Activated CD4-positive, alpha-beta T cell treated with anti-CD3 and anti-CD28 coated beads, Interleukin-2, amount 10 ng/mL, durations not matched to agents 24 days and 14 days (primary cell): Measurements from ENCODE around the gene TP53TG3D. TPM values are rescaled to one million over a fixed set of nuclear protein-coding genes. Genes with fewer than 3 reads are reported as not detected.
"Not testable (repeated sequence)": the region's sequence is repeated elsewhere in the genome, so short reads cannot be mapped to it uniquely, and the experiment has no call there.

ENCODE experiments used
- DNase-seq: peaks from one replicate; pipeline ENCODE4 v3.0.0; 2022
- H3K27ac Mint-ChIP-seq: one replicate; pipeline ENCODE4 v1.8.0; 2022; ENCODE audit warnings: mild to moderate bottlenecking, mixed read lengths
- H3K27me3 Mint-ChIP-seq: one replicate; pipeline ENCODE4 v1.8.0; 2022; ENCODE audit warnings: mixed read lengths
- H3K36me3 Mint-ChIP-seq: one replicate; pipeline ENCODE4 v1.8.0; 2022; ENCODE audit warnings: low read depth, mild to moderate bottlenecking, mixed read lengths
- H3K4me1 Mint-ChIP-seq: one replicate; pipeline ENCODE4 v1.8.0; 2021; ENCODE audit warnings: mixed read lengths
- H3K4me3 Mint-ChIP-seq: one replicate; pipeline ENCODE4 v1.8.0; 2022; ENCODE audit warnings: mild to moderate bottlenecking, moderate library complexity, mixed read lengths
- H3K9me3 Mint-ChIP-seq: one replicate; pipeline ENCODE4 v1.8.0; 2021; ENCODE audit warnings: mixed read lengths
- intact Hi-C: fragments of 100-400 bp; cut with micrococcal nuclease; formaldehyde crosslinking; loops from one replicate; pipeline ENCODE4 v1.15.1; 2023
- total RNA-seq: library from RNA; stranded (reverse); gene quantifications from 2 replicates; pipeline ENCODE4 v1.2.3, GENCODE V29; 2022

The TP53TG3D gene
- 0.35 TPM in 1 of 2 replicates, not detected in the other for total RNA-seq

- H3K36me3 Mint-ChIP-seq, intact Hi-C loops, H3K4me3 Mint-ChIP-seq: not testable (repeated sequence)
These were observed at the start of gene TP53TG3D for GRCh38 chr16:32252986-32253385. TSS of gene TP53TG3D (plus strand) at chr16:32253286. CDS start at chr16:32253354, 68 bp downstream.

GRCh38 chr16:32253507-32253906, 421 bp downstream of the TP53TG3D start:
- DNase-seq = peak; percentile 55
- H3K4me1 Mint-ChIP-seq, H3K9me3 Mint-ChIP-seq, intact Hi-C loops, H3K27ac Mint-ChIP-seq, H3K36me3 Mint-ChIP-seq, H3K4me3 Mint-ChIP-seq, H3K27me3 Mint-ChIP-seq: not testable (repeated sequence)

More at GRCh38 chr16:32252986-32253385, at the start of gene TP53TG3D:
- not testable (repeated sequence) for H3K27me3 Mint-ChIP-seq, H3K4me1 Mint-ChIP-seq, H3K27ac Mint-ChIP-seq, DNase-seq, H3K9me3 Mint-ChIP-seq

- H3K27me3 Mint-ChIP-seq, H3K9me3 Mint-ChIP-seq, H3K4me1 Mint-ChIP-seq, H3K4me3 Mint-ChIP-seq, intact Hi-C loops, H3K27ac Mint-ChIP-seq, H3K36me3 Mint-ChIP-seq: not testable (repeated sequence)
- DNase-seq = peak; percentile 35
These were observed 8.4 kb downstream of the TP53TG3D start for GRCh38 chr16:32261526-32261925.

- H3K27ac Mint-ChIP-seq, H3K36me3 Mint-ChIP-seq, H3K4me1 Mint-ChIP-seq, H3K27me3 Mint-ChIP-seq, H3K4me3 Mint-ChIP-seq, intact Hi-C loops, H3K9me3 Mint-ChIP-seq: not testable (repeated sequence)
- DNase-seq = peak; percentile 39
These were observed 10.5 kb downstream of the TP53TG3D start for GRCh38 chr16:32263552-32263951.

GRCh38 chr16:32281910-32282309, 28.8 kb downstream of the TP53TG3D start:
- H3K27me3 Mint-ChIP-seq = not testable (repeated sequence)

GRCh38 chr16:32283024-32283423, 29.9 kb downstream of the TP53TG3D start:
- DNase-seq, intact Hi-C loops, H3K27ac Mint-ChIP-seq, H3K36me3 Mint-ChIP-seq, H3K4me3 Mint-ChIP-seq, H3K27me3 Mint-ChIP-seq, H3K4me1 Mint-ChIP-seq, H3K9me3 Mint-ChIP-seq: not testable (repeated sequence)

More at GRCh38 chr16:32281910-32282309, 28.8 kb downstream of the TP53TG3D start:
- H3K27ac Mint-ChIP-seq, H3K4me3 Mint-ChIP-seq, DNase-seq, H3K36me3 Mint-ChIP-seq, H3K4me1 Mint-ChIP-seq, intact Hi-C loops, H3K9me3 Mint-ChIP-seq: not testable (repeated sequence)

- H3K27me3 Mint-ChIP-seq, H3K36me3 Mint-ChIP-seq, H3K4me1 Mint-ChIP-seq, H3K4me3 Mint-ChIP-seq, DNase-seq, H3K9me3 Mint-ChIP-seq, H3K27ac Mint-ChIP-seq, intact Hi-C loops: not testable (repeated sequence)
These were observed 30.9 kb downstream of the TP53TG3D start for GRCh38 chr16:32283917-32284495.

GRCh38 chr16:32284800-32285796, 32.0 kb downstream of the TP53TG3D start:
- H3K27ac Mint-ChIP-seq, H3K27me3 Mint-ChIP-seq, H3K4me3 Mint-ChIP-seq, H3K9me3 Mint-ChIP-seq, H3K4me1 Mint-ChIP-seq, intact Hi-C loops, H3K36me3 Mint-ChIP-seq, DNase-seq: not testable (repeated sequence)

GRCh38 chr16:32286193-32286592, 33.1 kb downstream of the TP53TG3D start:
- H3K27me3 Mint-ChIP-seq, H3K9me3 Mint-ChIP-seq, H3K36me3 Mint-ChIP-seq, DNase-seq, H3K27ac Mint-ChIP-seq, intact Hi-C loops, H3K4me1 Mint-ChIP-seq, H3K4me3 Mint-ChIP-seq: not testable (repeated sequence)

- H3K4me3 Mint-ChIP-seq, H3K27ac Mint-ChIP-seq, H3K36me3 Mint-ChIP-seq, H3K4me1 Mint-ChIP-seq, H3K9me3 Mint-ChIP-seq, H3K27me3 Mint-ChIP-seq, DNase-seq, intact Hi-C loops: not testable (repeated sequence)
These were observed 34.7 kb downstream of the TP53TG3D start for GRCh38 chr16:32287743-32288142.

GRCh38 chr16:32289197-32289596, 36.1 kb downstream of the TP53TG3D start:
- H3K27me3 Mint-ChIP-seq, H3K9me3 Mint-ChIP-seq, H3K36me3 Mint-ChIP-seq, intact Hi-C loops, DNase-seq, H3K4me1 Mint-ChIP-seq, H3K27ac Mint-ChIP-seq, H3K4me3 Mint-ChIP-seq: not testable (repeated sequence)

- H3K4me1 Mint-ChIP-seq, H3K27ac Mint-ChIP-seq, intact Hi-C loops, H3K9me3 Mint-ChIP-seq, H3K36me3 Mint-ChIP-seq, H3K4me3 Mint-ChIP-seq, H3K27me3 Mint-ChIP-seq, DNase-seq: not testable (repeated sequence)
These were observed 49.7 kb downstream of the TP53TG3D start for GRCh38 chr16:32302776-32303175.
